Hepatocyte (in vitro differentiated cells): ENCODE measurements around the gene WDR18. TPM values are rescaled to one million over a fixed set of nuclear protein-coding genes. Genes with fewer than 3 reads are reported as not detected.
A peak's percentile ranks its signal among the peaks of the same experiment; 100 is the strongest.

Source experiments
- DNase-seq: peaks from one replicate; pipeline ENCODE4 v3.0.0-alpha.2; 2016; ENCODE audit warnings: low spot score
- H2AFZ ChIP-seq: fragments of 200-600 bp; sonication (generic); 2 replicates; pipeline ENCODE4 v1.6.0; 2016; ENCODE audit warnings: antibody characterized with exemption, mild to moderate bottlenecking
- H3K27ac ChIP-seq: fragments of 200-600 bp; sonication (generic); 2 replicates; pipeline ENCODE4 v1.5.1; 2016; ENCODE audit warnings: mild to moderate bottlenecking
- H3K27me3 ChIP-seq: fragments of 200-600 bp; sonication (generic); 2 replicates; pipeline ENCODE4 v1.6.1; 2016
- H3K36me3 ChIP-seq: fragments of 200-600 bp; sonication (generic); replicated peaks from 2 replicates; pipeline ENCODE4 v1.5.1; 2016; ENCODE audit warnings: low read depth; ENCODE audit not compliant: insufficient read depth
- H3K4me1 ChIP-seq: fragments of 200-600 bp; sonication (generic); 2 replicates; pipeline ENCODE4 v1.5.1; 2016; ENCODE audit warnings: mild to moderate bottlenecking, moderate library complexity; ENCODE audit not compliant: insufficient read depth
- H3K4me2 ChIP-seq: fragments of 200-600 bp; sonication (generic); 2 replicates; pipeline ENCODE4 v1.6.0; 2016
- H3K4me3 ChIP-seq: fragments of 200-600 bp; sonication (generic); 2 replicates; pipeline ENCODE4 v1.5.1; 2016; ENCODE audit warnings: mild to moderate bottlenecking
- H3K79me2 ChIP-seq: fragments of 200-600 bp; sonication (generic); 2 replicates; pipeline ENCODE4 v1.6.0; 2017; ENCODE audit warnings: mild to moderate bottlenecking
- H3K9me2 ChIP-seq: fragments of 200-600 bp; sonication (generic); replicated peaks from 2 replicates; pipeline ENCODE4 v1.6.0; 2017; ENCODE audit warnings: mild to moderate bottlenecking; ENCODE audit not compliant: insufficient read depth
- H3K9me3 ChIP-seq: fragments of 200-600 bp; sonication (generic); 2 replicates; pipeline ENCODE4 v1.5.1; 2016; ENCODE audit warnings: low read depth, mild to moderate bottlenecking
- H4K20me1 ChIP-seq: fragments of 200-600 bp; sonication (generic); 2 replicates; pipeline ENCODE4 v1.6.0; 2016; ENCODE audit warnings: mild to moderate bottlenecking; ENCODE audit not compliant: insufficient read depth, poor library complexity, severe bottlenecking
- CTCF ChIP-seq: fragments of 200-600 bp; sonication (generic); IDR thresholded peaks from 2 replicates; pipeline ENCODE4 v1.5.1; 2016; ENCODE audit warnings: antibody characterized with exemption, mild to moderate bottlenecking; ENCODE audit not compliant: poor library complexity
- EZH2 ChIP-seq: fragments of 200-600 bp; sonication (generic); IDR thresholded peaks from 2 replicates; pipeline ENCODE4 v1.6.1; 2016; ENCODE audit warnings: antibody characterized with exemption, mild to moderate bottlenecking, borderline replicate concordance
- EZH2phosphoT487 ChIP-seq: fragments of 200-600 bp; sonication (generic); IDR thresholded peaks from one replicate; pipeline ENCODE4 v1.6.1; 2018; ENCODE audit warnings: antibody characterized with exemption, mild to moderate bottlenecking, low read depth, moderate library complexity; ENCODE audit not compliant: unreplicated experiment, severe bottlenecking
- WGBS: methylation state at CpG from one replicate; pipeline ENCODE4 v1.1.6; 2016; ENCODE audit warnings: low lambda C conversion rate; ENCODE audit errors: missing lambda C conversion rate; 5-methylcytosine and 5-hydroxymethylcytosine counted together
- polyA plus RNA-seq: library from polyadenylated mRNA; unstranded; fragments of >200 nt; fragmentation: Nextera tagmentation; extraction: Ambion mirVana; gene quantifications from 2 replicates; pipeline ENCODE4 v1.2.1, GENCODE V29; 2016
- total RNA-seq: library from RNA; depleted of rRNA; stranded (reverse); fragments of >200 nt; gene quantifications from 2 replicates; pipeline ENCODE4 v1.2.3, GENCODE V29; 2014

Gene WDR18
- total and polyA plus RNA-seq, 2 experiments from 2014 or later, result 60.0 to 169 TPM

GRCh38 chr19:970695-971094 lies 13.4 kb upstream of the WDR18 start:
- Histone ChIP-seq H3K9me3 (no peaks in the 10 kb centered on the region), H3K4me3 (no peak overlapping the region), H2AFZ (no peak overlapping the region), H3K27me3 (no peaks in the 10 kb centered on the region), H3K27ac (no peak overlapping the region), H3K36me3 (peaks cover 6% of the 10 kb centered on the region), H3K79me2 (peaks cover 32% of the 10 kb centered on the region), H3K9me2 (no peaks in the 10 kb centered on the region), H3K4me1 (no peaks in the 10 kb centered on the region), H3K4me2 (no peak overlapping the region), H4K20me1 (no peaks in the 10 kb centered on the region)
- 97% methylated on average over 14 of the region's 14 CpGs for WGBS
- TF ChIP-seq EZH2, result no peak
- TF ChIP-seq CTCF, result peak; percentile 54
- no peak for TF ChIP-seq EZH2phosphoT487
- DNase-seq, result peak; percentile 45

GRCh38 chr19:971795-972194 lies 12.3 kb upstream of the WDR18 start:
- H4K20me1 ChIP-seq, result no peaks in the 10 kb centered on the region
- H3K4me3 ChIP-seq, result no peak overlapping the region
- H3K9me3 ChIP-seq, result no peaks in the 10 kb centered on the region
- no peak overlapping the region for H2AFZ ChIP-seq
- DNase-seq, result no peak
- H3K9me2 ChIP-seq, result no peaks in the 10 kb centered on the region
- H3K4me1 ChIP-seq, result no peaks in the 10 kb centered on the region
- TF ChIP-seq EZH2phosphoT487 (no peak), CTCF (no peak), EZH2 (no peak)
- H3K36me3 ChIP-seq, result peaks cover 6% of the 10 kb centered on the region
- H3K27me3 ChIP-seq, result no peaks in the 10 kb centered on the region
- no peak overlapping the region for H3K27ac ChIP-seq
- no peak overlapping the region for H3K4me2 ChIP-seq
- WGBS, result over 99% methylated on average over 12 of the region's 24 CpGs
- H3K79me2 ChIP-seq, result peaks cover 27% of the 10 kb centered on the region

- Histone ChIP-seq H3K9me3 (no peaks in the 10 kb centered on the region), H3K9me2 (no peaks in the 10 kb centered on the region), H4K20me1 (no peaks in the 10 kb centered on the region), H3K27me3 (no peaks in the 10 kb centered on the region), H2AFZ (no peak overlapping the region), H3K4me3 (no peak overlapping the region), H3K36me3 (peaks cover 6% of the 10 kb centered on the region), H3K4me1 (no peaks in the 10 kb centered on the region), H3K27ac (no peak overlapping the region), H3K4me2 (no peak overlapping the region), H3K79me2 (peaks cover 23% of the 10 kb centered on the region)
- TF ChIP-seq CTCF (no peak), EZH2 (no peak), EZH2phosphoT487 (no peak)
- 91% methylated on average over 6 of the region's 6 CpGs for WGBS
- DNase-seq, result no peak
Observed at GRCh38 chr19:972281-972680, 11.9 kb upstream of the WDR18 start.
